Measurements from ENCODE around the gene CAMTA1. TPM values are rescaled to one million over a fixed set of nuclear protein-coding genes. Genes with fewer than 3 reads are reported as not detected.

The CAMTA1 gene
- total and polyA plus RNA-seq, 12 donors, result 123 to 265 (median 142) TPM

DNA sequence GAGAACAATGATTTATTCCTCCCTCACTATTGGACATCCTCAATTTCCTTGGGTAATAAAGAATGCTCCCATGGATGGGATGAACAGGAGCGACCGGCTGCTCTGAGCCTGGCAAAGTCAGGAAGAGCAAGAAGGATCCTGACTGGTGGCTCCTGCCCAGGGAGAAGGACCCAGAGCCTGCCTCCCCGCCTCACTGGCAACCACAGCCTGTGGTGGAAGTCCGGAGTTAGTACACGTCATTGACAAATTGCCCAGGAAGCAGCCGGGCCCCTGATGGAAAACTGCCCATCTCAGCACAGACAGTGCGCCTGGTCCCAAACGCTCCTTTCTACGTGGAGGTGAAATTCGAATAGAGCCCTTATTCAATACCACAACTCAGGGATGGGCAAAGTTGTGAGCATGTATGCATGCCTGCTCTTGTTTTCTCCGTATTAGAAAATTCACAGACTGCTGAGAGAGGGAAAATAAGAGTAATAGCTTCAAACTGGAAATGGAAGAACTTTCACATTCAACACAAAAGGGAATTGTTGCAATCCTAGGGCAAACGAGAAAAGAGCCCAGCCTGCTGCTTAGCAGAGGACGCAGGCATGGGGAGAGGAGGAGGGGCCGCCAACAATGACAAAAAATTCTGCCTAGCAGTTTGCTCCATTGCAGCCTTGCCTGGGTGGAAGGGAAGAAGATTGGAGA, 588.8 kb downstream of the CAMTA1 start:
- TF ChIP-seq, protein P1, sequence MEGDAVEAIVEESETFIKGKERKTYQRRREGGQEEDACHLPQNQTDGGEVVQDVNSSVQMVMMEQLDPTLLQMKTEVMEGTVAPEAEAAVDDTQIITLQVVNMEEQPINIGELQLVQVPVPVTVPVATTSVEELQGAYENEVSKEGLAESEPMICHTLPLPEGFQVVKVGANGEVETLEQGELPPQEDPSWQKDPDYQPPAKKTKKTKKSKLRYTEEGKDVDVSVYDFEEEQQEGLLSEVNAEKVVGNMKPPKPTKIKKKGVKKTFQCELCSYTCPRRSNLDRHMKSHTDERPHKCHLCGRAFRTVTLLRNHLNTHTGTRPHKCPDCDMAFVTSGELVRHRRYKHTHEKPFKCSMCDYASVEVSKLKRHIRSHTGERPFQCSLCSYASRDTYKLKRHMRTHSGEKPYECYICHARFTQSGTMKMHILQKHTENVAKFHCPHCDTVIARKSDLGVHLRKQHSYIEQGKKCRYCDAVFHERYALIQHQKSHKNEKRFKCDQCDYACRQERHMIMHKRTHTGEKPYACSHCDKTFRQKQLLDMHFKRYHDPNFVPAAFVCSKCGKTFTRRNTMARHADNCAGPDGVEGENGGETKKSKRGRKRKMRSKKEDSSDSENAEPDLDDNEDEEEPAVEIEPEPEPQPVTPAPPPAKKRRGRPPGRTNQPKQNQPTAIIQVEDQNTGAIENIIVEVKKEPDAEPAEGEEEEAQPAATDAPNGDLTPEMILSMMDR (IDR thresholded peaks at IDR 0.05), result no peak
- intact Hi-C loops (cut with DNase I), result no loop called here
- WGBS, 2 donors, result 32 to 34% methylated on average over 14 of the region's 14 CpGs
- Histone ChIP-seq H3K36me3 (no peaks in the 10 kb centered on the region), H3K9me3 (no peaks in the 10 kb centered on the region), H3K4me1 (peaks cover 0 to 27% (median 7%) of the 10 kb centered on the region in 9 donors), H3K4me3 (no peak overlapping the region), H3K27me3 (no peaks in the 10 kb centered on the region), H3K27ac (no peak overlapping the region)
- no peak for DNase-seq
- ATAC-seq, result no peak

- Histone ChIP-seq H3K27ac (no peak overlapping the region), H3K4me1 (peaks cover 0 to 29% (median 7%) of the 10 kb centered on the region in 9 donors), H3K9me3 (no peaks in the 10 kb centered on the region), H3K4me3 (no peak overlapping the region), H3K36me3 (no peaks in the 10 kb centered on the region), H3K27me3 (no peaks in the 10 kb centered on the region)
- intact Hi-C loops (cut with DNase I), result no loop called here
- DNase-seq, result no peak
- 94 to 96% methylated on average over 12 of the region's 12 CpGs for whole genome bisulfite sequencing, 2 donors
- TF ChIP-seq, protein P1 (IDR thresholded peaks at IDR 0.05), result no peak
- no peak for ATAC-seq
Observed at GRCh38 chr1:7374563-7375160, 589.4 kb downstream of the CAMTA1 start.

DNA sequence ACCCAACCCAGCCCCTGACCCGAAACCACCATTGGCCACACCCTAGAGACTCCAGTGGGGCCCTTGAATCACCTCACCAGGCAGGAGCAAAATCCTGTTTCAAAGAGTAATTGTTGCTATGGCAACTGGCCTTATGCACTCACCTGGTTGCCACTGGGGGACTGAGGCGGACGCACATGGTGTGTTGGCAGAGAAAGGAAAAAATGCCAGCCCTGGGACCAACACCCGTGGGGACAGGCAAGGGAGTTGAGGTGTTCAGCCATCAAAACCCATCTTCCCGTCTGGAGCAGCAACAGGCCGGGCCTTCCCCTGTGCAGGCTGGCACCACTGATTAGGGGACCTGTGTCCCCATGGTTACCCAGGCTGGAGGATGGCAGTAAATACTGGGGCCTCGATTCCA, 590.1 kb downstream of the CAMTA1 start:
- Histone ChIP-seq H3K36me3 (no peaks in the 10 kb centered on the region), H3K27me3 (no peaks in the 10 kb centered on the region), H3K4me3 (no peak overlapping the region), H3K27ac (no peak overlapping the region), H3K4me1 (peaks cover 0 to 23% (median 7%) of the 10 kb centered on the region in 9 donors), H3K9me3 (no peaks in the 10 kb centered on the region)
- WGBS, 2 donors, result 95% methylated on average over 7 of the region's 7 CpGs
- no peak for DNase-seq
- TF ChIP-seq, protein P1 (IDR thresholded peaks at IDR 0.05), result no peak
- intact Hi-C loops (cut with DNase I), result no loop called here
- ATAC-seq, result no peak

GRCh38 chr1:7375781-7376660, 590.8 kb downstream of the CAMTA1 start:
- H3K4me1 ChIP-seq, result peaks cover 0 to 27% (median 7%) of the 10 kb centered on the region in 9 donors
- intact Hi-C loops (cut with DNase I), result no loop called here
- no peaks in the 10 kb centered on the region for H3K27me3 ChIP-seq
- DNase-seq (no peak), ATAC-seq (peak in 2 of 8 donors; percentile 9 to 50)
- H3K27ac ChIP-seq, result no peak overlapping the region
- H3K36me3 ChIP-seq, result no peaks in the 10 kb centered on the region
- H3K4me3 ChIP-seq, result no peak overlapping the region
- no peaks in the 10 kb centered on the region for H3K9me3 ChIP-seq
- TF ChIP-seq, protein P1 (IDR thresholded peaks at IDR 0.05), result no peak
- 79 to 89% methylated on average over 9 of the region's 9 CpGs for WGBS, 2 donors
